Activated CD4-positive, alpha-beta T cell treated with anti-CD3 and anti-CD28 coated beads for 4 hours (primary cell): Measurements from ENCODE around the gene RPLP1.

Experiments
- DNase-seq, 2 donors: peaks; one replicate each; pipeline ENCODE4 v3.0.0-alpha.2; 2020

The RPLP1 gene

DNA sequence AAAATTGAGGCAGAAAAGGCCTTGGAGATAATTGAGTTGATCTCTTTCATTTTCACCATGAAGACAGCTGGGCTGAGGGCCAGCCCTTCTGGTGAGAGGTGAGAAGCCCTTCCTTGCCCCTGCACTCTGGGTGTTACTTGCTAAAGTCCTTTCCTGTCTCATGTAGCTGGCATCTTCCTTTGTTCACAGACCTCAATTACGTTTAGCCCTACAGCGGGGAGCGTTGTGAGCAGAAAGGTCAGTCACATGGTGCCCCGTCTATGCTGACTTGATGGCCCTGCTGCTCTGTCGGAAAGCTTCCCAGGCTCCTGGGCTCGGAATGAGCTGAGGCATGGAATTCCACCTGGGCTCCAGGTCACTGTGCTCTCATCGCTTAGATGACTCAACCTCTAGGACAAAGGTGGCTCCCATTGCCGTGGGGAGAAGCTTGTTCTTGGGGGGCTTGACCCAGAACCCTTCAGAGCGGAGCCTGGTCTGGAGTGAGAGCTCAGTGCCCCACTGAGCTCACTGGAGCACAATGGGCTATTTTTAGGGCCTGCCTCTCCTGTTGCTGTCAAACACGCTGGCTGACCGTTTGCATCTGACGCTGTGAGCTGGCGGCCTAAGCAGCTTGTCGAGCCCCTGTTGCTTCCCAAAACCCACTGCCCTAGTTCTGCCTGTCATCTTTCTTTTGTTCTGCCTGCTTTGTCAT lies 47.0 kb downstream of the RPLP1 start:
- no peak for DNase-seq

DNA sequence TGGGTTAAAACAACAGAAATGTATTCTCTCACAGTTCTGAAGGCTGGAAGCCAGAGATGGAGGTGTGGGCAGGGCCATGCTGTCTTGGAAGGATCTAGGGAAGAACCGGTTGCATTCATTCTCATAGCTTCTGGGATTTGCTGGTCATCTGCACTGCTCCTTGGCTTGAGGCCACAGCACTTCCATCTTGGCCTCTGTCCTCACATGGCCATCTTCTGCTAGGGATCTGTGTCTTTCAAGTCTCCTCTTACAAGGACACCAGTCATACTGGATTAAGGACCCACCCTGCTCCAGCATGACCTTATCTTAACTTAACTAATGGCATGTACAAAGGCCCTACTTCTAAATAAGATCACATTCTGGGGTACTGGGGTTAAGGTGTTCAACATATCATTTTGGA lies 47.7 kb downstream of the RPLP1 start:
- DNase-seq = no peak

DNA sequence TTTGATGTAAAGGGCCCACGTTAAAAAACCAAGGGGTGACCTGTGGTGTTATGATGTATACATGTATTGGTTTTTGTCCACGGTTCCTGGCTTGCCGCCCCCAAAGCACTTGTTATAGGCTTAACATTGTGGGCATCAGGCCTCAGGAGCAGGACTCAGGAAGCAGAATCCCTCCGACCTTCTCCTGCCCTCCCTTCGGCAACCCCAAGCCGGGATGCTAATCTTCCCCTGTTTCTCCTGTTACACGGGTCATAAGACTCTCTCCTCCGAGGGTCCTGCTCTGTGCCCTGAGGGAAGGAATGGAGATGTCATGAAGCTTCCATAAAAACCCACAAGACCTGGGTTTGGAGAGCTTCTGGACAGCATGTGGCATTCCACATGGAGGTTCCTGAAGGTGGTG lies 48.8 kb downstream of the RPLP1 start:
- no peak for DNase-seq

DNA sequence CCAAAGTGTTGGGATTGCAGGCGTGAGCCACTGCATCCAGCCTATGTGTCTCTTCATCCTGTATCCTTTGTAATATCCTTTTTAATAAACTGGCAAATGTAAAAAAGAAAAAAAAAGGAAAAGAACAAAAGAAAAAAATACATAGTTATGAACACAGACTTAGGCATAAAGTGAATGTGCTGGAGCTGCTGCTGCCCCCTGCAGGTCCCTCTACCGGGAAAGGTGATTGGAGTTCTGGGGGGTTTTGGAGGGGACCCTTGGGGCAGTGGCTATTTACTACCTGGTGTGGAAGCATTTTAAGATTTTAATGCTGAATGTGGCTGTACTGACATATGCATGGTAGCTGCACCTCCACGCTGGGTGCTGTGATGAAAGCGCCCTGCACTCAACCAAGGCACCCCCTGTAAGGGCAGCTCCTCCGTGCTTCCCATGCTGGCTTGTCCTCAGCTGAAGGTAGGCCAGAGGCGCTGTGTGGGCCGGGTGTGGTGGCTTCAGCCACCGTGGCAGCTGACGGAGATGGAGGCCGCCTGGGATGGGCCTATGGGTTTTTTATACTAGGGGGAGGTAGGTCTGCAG lies 49.9 kb downstream of the RPLP1 start:
- no peak for DNase-seq

DNA sequence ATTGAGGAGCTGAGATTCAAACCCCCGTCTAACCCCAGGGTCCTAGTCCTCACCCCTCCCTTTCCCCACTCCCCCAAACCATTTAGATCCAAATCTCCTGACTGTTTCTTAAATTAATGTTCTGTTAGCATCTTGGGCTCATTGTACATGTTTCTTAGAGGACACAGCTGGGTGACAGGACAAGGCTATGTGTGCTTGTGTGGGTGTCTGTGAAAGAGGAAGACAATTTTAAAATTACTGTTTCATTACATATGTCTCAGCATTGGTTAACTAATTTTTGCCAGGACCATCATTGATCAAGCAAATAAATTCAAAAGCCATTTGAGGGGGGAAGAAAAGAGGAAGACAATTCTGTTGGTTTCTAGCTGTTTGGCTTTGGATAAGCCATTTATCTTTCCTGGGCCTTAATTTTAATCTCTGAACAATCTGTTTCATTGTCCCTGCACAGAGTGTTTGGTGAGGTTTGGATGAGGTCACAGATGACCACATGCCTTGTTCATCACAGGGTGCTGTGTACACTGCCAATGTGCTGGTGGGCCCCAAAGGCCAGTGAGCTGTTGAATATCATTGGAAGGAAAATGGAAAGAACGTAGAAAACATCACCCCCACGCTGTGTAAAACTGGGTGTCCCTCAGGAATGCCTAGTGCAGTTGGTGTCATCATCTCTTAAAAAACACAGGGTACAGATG lies 51.9 kb downstream of the RPLP1 start:
- DNase-seq = no peak
